Bronchial epithelial cell (primary cell): Measurements from ENCODE around the gene MSRB2. TPM values are rescaled to one million over a fixed set of nuclear protein-coding genes. Genes with fewer than 3 reads are reported as not detected.
A peak's percentile ranks its signal among the peaks of the same experiment; 100 is the strongest.

Experiments
- DNase-seq: peaks from one replicate; pipeline ENCODE4 v3.0.0-alpha.2; 2010; ENCODE audit warnings: low read depth
- FAIRE-seq: peaks from 2 replicates; lab custom pipeline; 2011; peaks lifted over from hg19 to GRCh38; lab: Jason Lieb, UNC
- H3K27me3 ChIP-seq: 2 replicates; pipeline ENCODE4 v1.5.1; 2011; ENCODE audit warnings: low read length; ENCODE audit not compliant: control insufficient read depth, insufficient read depth
- H3K36me3 ChIP-seq: 2 replicates; pipeline ENCODE4 v1.5.1; 2011; ENCODE audit warnings: low read length; ENCODE audit not compliant: control insufficient read depth, insufficient read depth
- H3K4me3 ChIP-seq: 2 replicates; pipeline ENCODE4 v1.5.1; 2011; ENCODE audit warnings: mild to moderate bottlenecking, low read depth, low read length, control low read depth
- CTCF ChIP-seq: IDR thresholded peaks from 2 replicates; pipeline ENCODE4 v1.5.1; 2011; ENCODE audit warnings: mild to moderate bottlenecking, moderate library complexity, low read length, control low read depth, inconsistent platforms; ENCODE audit not compliant: insufficient read depth, severe bottlenecking
- total RNA-seq: library from RNA; depleted of rRNA; stranded (reverse); fragments of >200 nt; gene quantifications from 2 replicates; pipeline ENCODE4 v1.2.1, GENCODE V29; 2014

MSRB2 gene
- total RNA-seq, 1 donor from 2014 or later, result 11.1 TPM

DNA sequence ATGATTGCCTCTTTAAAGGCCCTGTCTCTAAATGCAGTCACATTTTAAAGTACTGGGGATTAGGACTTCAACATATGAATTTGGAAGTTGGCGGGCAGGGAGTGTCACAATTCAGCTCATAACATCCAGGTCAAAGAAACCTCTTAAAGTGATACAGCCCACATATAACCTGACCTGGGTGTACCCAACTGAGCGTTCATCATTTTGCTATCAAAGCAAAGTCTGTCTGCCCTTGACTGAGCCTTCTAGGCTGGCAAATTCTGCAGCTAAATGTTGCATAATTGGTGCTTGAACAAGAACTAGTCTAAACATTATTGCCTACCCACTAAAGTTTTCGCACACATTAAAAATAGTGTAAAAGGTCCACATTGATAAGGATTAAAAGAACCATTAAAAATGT is 3.7 kb downstream of the MSRB2 start:
- H3K27me3 ChIP-seq, result no peaks in the 10 kb centered on the region
- FAIRE-seq (no peak), DNase-seq (no peak)
- H3K4me3 ChIP-seq, result no peak overlapping the region
- no peak for TF ChIP-seq CTCF
- H3K36me3 ChIP-seq, result no peaks in the 10 kb centered on the region

- Histone ChIP-seq H3K27me3 (no peaks in the 10 kb centered on the region), H3K4me3 (no peak overlapping the region), H3K36me3 (peaks cover 3% of the 10 kb centered on the region)
- peak; percentile 66 for DNase-seq
- no peak for TF ChIP-seq CTCF
- no peak for FAIRE-seq
Observed at GRCh38 chr10:23099816-23100215, 4.4 kb downstream of the MSRB2 start.

DNA sequence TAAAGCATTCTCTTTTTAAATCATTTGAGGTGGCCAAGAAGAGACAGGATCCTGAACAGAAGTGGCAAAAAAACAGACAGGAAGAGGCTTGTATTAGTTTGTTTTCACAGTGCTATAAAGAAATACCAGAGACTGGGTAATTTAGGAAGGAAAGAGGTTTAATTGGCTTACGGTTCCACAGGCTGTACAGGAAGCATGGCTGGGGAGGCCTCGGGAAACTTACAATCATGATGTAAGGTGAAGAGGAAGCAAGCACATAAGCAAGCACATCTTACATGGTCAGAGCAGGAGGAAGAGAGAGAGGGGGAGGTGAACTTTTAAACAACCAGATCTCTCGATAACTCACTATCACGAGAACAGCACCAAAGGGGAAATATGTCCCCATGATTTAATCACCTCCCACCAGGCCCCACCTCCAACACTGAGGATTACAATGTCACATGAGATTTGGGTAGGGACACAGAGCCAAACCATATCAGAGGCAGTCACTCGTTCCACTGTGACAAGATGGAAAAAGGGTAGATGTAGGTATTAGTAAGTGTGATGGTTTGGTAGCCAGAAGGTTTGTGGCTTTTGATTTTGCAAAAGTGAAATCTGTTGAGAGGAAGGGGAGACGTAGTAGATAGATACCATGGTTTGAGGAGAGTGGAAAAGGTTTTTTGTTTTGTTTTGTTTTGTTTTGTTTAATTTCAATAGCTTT is 5.1 kb downstream of the MSRB2 start:
- Histone ChIP-seq H3K36me3 (peaks cover 3% of the 10 kb centered on the region), H3K4me3 (no peak overlapping the region), H3K27me3 (no peaks in the 10 kb centered on the region)
- no peak for DNase-seq
- TF ChIP-seq CTCF, result no peak
- FAIRE-seq, result no peak

DNA sequence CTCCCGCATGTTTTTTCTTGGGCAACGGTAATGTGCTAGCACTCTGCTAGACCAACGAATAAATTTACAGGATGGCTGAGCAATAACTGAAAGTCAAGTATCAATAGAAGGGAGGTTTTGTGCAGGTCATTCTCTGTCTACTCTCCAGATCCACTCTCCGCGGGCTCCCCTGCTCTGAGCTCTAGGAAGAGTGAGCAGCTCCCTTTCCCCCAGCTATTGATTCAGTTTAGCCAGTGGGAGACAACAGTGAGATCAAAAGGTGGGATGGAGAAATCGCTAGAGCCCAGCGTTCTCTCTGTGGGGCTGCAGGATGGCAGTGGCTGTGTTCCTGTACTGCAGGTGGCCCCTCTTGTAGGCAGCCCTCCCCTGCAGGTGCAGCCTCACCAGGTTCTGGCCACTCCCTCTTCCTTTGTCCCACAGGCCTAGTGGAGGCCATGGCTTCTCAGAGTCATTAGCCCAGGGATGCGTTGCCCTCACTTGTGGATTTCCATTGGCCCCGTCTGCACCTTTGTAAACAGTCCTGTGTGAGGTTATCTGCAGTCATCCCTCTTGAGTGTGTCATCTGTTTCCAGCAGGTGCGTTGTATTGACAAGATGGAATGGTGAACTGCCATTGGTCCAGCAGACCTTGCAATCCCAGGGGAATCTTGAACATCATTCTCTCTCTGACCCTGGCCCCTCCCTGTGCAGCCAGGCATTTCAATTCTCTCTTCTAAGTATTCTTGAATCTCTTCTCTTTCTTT is 11.1 kb downstream of the MSRB2 start:
- Histone ChIP-seq H3K36me3 (peaks cover 6% of the 10 kb centered on the region), H3K4me3 (no peak overlapping the region), H3K27me3 (no peaks in the 10 kb centered on the region)
- no peak for DNase-seq
- no peak for TF ChIP-seq CTCF
- peak; percentile 60 for FAIRE-seq

DNA sequence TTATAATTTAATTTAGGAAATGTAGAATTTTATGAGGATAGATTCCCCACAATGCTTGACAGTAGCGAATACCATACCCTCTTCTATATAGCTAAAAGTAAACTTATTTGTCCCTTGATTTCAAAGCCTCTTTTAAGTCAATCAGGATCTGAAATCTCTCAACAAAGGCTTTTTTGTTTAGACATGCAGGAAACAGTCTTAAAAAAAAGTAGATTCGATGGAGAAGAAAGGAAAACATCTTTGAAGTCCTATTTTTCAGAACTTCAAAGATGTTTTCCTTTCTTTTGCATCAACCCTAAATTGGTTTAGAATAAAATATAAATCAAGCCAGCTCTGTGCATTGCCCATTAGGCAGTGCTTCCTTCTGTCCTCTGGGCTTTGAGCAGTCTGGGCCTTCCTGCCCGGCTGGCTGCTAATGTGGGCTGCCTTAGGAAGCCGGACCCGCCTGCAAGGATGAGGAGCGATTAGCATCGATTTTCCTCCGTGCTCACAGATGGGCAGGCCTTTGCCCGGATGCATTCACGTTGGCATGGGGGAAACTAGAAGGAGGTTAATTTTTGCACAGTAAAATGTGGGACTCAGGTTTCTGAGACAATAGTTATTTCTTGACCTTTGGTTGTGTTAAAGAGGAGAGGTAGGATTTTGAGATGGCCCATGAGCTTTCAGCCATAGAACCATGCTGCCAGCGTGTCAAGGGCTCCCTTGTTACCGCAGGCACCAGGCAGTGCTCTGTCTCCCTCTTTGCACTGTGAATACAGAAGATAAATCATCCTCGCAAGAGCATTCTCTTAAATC is 15.5 kb downstream of the MSRB2 start:
- Histone ChIP-seq H3K4me3 (no peak overlapping the region), H3K36me3 (peaks cover 4% of the 10 kb centered on the region), H3K27me3 (no peaks in the 10 kb centered on the region)
- DNase-seq, result no peak
- FAIRE-seq, result no peak
- no peak for TF ChIP-seq CTCF
